NOMO-1 treated with dmso at 0.1 percent for 144 hours (cell line): Measurements from ENCODE around the gene ANKRD28.
A peak's percentile ranks its signal among the peaks of the same experiment; 100 is the strongest.
"Not testable (repeated sequence)": the region's sequence is repeated elsewhere in the genome, so short reads cannot be mapped to it uniquely, and the experiment has no call there.

Source experiments
- DNase-seq: peaks from one replicate; lab custom pipeline; 2025; ENCODE audit not compliant: unreplicated experiment; lab: John Stamatoyannopoulos, UW

ANKRD28 gene

DNA sequence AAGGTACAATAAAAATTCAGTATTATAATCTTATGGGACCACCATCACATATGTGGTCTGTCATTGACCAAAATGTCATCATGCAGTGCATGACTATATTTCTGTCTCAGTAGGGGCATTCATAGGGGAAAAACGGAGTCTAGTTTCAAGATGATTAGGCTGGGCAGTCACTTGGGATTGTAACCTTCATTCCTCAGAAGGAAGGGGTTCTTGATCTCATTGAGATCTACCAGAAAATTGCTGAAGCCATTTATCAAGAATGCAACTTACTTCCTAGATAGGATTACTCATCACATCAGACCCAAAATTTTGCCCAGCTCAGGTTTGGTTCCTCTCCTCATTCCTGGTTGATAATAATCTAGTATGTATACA, 158.9 kb downstream of the ANKRD28 start:
- no peak for DNase-seq

DNA sequence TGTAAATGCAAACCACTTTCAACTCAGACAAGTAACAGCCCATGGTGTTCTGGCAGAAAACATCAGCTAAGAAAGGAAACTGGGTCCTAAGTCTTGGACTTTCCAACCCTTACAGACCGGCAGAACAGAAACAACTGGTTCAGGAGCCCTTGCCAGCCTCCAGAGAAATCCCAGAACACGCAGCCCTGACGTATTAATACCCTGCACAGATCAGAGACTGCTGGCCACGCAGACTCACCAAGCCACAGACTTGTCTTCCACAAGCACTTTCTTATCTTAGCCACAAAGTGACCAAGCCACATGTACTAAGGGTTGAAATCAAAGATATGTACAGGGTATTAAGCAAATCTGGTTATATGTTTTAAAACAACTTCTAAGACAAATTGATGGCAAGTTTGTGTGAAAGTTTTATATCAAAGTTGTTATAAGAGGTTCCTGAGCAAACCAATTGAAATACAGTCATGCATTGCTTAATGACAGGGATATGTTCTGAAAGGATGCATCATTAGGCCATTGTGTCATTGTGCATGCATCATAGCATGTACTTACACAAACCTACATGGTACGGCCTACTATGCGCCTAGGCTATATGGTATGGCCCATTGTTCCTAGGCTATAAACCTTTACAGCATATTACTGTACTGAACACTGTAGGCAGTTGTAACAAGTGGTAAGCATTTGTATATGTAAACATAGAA, 159.4 kb downstream of the ANKRD28 start:
- no peak for DNase-seq

DNA sequence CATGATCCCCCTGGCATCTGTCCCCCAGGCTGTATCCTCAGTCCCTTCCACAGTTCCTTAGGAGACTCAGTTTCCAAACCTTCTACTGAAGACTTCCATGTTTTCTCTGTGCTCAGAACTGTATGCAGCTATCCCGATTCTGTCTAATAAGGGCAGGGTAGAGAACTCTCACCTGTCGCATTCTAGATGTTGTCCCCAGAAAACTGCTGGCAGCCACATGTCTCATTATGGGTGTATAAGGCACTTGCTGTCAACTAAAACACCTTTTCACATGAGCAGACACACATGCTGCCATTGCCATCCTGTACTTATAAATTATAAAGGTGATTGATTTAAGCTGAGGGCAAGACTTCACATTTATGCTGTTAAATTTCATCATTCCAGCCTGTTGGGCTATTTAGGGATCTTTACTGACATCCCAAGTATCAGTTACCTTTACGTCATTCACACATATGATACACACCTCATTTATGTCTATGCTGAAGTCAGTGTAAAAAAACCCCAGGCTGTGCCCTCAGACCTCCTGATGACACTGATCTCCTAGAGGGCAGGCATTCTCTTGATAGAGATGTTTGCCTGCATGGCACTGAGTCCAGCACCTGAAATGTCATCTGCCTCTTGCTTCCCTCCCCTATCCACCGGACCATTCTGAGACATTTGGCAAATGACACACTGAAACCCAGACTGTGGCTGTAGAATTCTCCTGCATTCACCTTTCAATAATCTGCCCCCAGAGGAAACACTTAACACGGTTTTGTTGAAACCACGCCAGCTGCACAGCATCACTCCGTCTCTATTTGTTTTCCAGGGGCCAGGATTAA, 160.4 kb downstream of the ANKRD28 start:
- DNase-seq = no peak

DNA sequence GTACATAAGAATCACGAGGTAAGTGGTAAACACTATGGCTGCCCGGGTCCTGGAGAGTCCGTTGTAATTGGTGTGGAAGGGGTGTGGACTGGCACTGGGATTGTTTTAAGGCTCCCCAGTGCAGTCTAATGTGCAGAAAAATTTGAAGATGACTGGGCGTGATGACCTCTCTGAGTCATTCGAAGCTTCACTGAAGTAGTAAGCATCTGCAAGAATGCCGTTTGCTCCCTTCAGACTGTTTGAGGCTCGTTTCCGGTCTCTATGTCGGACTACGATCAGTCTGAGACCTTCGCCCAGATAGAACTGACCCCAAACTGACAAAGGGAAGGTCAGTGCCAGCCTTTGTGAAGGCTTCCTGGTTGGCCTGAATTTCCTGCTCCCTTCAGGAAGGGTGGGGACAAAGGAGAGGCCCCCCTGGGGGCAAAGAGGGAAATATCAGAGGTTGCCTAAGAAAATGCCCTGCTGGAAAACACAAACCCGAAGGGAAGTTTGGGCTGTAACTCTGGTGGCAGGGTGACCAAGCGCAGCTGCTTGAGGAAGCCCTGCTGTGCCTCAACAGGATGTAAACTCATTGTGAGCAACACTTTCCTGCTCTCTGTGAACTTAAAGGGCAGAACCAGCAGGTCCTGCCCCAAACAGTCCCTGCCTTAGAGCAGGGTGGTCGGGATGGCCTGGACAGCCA, 161.6 kb downstream of the ANKRD28 start:
- DNase-seq = peak; percentile 13

DNA sequence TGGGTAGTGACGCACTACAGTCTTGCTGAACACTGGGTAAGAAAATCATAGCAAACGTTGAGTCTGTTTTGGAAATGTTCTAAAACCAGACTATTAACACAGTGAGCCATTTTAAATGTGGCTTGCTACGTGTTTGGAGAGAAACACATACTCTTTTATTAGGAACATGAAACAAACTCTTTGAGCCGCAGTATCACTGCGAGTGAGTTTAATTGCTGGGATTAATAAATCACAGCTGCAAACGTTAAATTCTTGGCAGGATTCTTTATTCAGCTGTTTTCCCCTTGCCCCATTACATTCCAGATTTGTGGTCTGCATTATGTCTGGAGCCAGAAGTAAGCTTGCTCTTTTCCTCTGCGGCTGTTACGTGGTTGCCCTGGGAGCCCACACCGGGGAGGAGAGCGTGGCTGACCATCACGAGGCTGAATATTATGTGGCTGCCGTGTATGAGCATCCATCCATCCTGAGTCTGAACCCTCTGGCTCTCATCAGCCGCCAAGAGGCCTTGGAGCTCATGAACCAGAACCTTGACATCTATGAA, 162.6 kb downstream of the ANKRD28 start:
- DNase-seq = no peak

DNA sequence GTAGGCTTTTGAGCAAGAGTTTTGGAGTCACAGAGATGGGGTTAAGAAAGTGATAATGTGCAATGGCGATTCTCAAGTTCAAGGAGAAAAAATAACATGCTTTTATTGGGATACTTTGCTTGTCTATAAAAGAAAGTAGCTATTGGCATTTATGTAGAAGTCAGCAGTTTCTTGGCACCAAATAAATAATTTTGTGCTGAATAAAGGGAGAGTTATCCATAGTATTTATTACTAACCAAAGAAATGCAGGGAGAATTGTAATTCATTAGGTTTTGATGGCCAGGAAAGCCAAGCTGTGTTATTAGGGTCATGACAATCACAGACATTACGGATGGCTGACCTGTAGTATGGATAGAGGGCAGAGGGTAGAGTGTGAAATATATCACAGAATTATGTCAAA, 163.1 kb downstream of the ANKRD28 start:
- DNase-seq = no peak

DNA sequence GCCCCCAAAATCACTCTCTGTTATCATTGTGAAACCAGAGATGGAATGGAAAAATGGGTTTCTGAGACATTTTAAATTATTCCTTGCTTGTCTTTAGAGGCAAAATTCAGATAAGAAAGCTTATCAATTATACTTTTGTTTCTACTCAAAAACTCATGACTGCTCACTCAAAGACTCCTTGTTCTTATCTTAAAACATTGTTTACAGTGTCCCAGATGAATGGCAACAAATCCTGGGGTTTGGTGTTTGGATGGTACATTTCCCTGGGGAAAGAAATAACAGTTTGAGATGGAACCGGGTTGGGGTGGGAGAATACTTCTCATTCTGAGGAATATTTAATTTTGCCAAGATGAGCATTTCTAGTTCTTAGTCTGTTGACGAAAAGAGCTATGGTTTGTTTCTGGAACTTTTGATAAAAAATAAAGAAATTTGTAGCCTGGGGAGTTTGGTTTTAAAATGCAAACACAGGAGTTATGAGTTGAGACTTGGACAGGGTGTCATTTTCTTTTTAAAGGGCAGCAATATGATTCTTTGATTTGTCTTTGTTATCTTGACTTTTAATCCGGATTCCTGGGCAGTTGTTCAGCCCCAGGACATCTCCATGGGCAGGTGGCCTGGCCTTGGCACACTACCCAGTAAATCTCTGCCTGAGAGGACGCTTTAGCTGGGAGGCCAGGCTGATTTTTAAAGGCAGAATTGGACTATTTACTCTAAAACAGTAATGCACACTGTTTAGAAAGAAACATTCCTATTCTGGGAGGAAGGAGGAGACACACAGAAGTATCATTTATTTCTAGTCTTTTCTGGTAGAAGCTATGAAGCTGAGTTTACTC, 163.8 kb downstream of the ANKRD28 start:
- no peak for DNase-seq

DNA sequence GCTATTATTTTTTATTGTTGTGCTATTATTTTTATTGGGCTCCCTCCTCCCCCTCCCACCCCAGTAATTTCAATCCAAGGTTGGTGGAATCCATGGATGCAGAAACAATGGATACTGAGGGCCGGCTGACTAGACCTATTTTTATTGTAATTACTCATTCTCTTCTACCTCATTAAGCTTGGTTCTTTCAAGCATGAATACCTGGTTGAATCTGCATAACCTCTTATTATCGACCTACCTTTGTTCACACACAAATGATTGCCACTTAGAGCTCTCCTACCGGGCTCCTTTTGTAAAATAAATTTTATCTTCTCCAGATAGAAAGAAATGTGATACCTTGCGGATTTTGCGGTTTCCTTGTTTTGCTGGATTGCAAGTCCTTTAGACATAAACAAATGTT, 164.6 kb downstream of the ANKRD28 start:
- no peak for DNase-seq

DNA sequence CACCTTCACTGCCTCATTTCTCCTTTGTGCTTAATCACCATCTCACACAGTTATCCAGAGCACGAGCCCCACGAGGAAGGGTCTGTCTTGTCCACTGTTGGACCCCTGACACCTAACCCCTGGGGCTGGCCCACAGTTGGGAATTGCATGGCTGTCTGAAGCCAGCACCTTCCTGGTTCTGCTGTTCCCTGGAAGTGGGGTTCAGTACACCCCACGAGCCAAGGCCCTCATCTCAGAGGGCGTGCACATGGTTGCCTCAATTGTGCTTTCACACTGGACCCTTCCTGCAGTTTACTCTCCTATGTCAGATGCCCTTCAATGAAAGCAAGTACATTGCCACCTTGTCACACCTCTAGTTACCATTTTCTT, 165.6 kb downstream of the ANKRD28 start:
- no peak for DNase-seq

DNA sequence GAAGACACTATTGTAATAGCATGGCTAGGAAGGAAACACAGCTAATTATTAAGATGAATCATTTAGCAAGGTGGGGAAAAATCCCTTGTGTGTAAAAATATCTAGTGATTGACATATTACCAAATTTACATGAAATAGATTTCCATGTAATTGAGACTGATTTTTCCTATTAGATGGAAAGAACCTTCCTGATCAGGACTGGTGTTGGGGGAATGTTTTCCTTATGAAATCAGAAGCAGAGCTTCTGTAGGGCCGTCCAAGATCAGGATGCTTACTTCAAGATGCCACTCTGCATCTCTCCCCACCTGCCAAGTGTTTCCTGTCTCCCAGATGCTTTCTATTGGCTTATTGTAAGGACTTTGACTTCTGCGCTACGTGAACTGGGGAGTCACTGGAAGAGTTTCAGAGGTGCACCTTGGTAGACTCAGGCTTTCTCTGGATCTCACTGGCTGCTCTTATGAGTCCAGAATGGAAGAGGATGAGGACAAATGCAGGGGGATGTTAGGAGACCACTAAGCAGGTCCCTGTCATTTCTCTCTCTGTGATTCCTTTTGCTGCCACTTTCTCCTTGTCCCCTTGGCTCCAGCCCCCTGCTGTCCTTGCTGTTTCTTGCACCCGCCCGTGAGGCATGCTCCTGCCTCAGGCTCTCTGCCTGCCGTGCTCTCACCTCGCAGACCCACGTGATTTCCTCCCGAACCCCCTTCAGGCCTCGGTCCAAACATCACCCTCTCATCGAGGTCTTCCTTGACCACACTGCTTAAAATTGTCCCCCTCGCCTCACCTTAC, 166.2 kb downstream of the ANKRD28 start:
- no peak for DNase-seq

DNA sequence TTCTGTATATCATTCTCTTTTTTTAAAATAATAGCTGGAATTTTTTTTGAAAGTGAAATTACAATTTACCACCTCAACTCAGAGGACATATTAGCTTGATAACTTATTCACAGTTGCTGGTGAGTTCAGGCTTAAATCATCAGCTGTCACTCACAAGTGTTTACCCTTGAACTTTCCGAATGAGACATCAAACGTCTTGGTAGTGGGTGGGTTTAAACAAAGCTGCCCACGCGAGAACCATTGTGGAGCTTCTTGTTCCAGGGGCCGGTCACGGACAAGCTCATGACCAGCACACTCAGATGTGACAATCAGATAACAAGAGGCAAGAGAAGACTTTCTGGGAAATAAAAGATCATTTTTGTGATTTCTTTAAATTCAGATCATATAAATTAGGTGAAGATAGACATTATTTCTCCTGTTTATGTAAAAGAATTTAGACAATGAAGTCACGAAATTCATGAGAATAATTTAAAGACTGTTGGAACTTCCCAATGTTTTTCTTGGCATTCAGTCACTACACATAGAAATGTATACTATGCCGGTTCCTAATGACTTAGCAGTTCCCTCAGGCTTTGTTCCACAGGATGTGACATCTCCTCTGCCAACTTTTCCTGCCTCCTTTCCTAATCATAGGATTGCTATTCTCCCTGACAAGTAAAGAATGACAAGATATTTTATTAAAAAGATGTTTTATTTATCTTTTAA, 167.0 kb downstream of the ANKRD28 start:
- DNase-seq = no peak

DNA sequence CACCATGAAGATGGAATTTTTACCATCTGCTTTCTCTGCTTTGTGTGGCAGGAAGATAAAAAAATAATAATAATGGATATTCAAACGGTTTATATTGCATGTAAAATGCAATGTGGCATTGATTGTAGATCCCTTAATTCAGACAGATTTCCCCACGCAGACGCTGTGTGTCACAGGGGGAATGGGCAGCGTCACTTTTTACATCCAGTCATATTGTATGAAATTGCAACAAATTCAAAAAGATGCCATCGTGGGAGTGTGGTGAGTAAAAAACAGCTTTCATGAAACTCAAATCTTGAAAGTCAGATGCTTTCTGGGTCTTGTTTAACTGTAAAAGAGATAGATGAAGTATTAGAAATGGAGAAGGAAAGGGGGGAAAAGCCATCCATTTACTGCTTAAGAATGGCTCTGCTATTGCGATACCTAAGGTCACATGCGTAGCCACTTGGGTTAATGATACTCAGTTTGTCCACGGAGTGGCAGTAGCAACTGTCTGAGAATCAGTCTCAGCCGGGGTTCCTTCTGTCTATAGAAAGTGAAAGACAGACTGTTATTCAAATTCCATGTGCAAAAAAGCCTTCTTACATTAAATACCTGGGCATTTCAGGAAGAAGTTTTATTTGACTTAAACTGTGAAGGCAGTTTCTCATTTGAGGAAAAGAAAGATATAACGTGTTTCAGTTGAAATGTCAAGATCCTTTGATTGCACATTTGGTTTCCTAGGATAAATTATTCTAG, 167.8 kb downstream of the ANKRD28 start:
- DNase-seq = peak; percentile 16

DNA sequence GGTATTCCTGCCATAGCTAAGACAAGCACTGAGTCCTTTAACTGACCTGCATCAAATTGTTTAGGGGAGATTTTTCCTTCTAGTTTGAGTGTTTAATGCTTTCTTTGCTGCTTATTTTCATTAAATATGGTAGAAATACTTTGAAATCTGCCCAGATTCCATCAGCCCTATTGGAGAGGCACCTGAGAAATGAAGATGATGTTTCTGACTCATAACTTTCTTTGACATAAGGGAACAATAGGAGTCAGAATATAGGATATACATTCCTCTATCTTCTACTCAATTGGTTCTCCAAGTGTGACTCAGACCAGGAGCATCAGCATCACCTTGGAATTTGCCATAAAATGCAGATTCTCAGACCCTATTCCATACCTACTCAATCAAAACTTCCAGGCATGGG, 168.8 kb downstream of the ANKRD28 start:
- DNase-seq = no peak

DNA sequence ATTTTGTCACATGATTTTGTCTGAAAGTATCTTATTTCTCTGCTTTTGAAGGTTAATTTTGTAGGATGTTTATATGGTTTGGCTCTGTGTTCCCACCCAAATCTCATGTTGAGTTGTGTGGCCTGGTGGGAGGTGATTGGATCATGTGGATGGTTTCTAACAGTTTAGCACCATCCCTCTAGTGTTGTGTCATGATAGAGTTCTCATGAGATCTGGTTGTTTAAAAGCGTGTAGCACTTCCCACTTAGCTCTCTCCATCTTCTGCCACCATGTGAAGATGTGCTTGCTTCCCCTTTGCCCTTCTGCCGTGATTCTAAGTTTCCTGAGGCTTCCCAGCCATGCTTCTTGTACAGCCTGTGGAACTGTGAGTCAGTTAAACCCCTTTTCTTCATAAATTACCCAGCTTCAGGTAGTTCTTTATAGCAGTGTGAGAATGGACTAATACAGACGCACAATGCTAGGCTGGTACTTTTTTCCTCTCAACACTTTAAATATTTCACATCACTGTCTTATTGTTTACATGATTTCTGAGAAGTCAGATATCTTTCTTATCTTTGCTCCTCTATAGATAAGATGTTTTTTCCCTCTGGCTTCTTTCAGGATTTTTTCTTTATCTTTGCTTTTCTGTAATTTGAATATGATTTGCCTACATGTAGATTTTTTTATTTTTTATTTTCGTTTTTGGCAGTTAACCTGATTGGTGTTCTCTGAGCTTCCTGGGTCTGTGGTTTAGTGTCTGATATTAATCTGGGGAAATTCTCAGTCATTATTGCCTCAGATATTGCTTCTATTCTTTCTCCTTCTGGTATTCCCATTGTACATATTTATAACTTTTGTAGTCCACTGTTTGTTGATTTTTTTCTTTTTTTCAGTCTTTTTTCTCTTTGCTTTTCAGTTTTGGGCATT, 174.0 kb downstream of the ANKRD28 start:
- no peak for DNase-seq

DNA sequence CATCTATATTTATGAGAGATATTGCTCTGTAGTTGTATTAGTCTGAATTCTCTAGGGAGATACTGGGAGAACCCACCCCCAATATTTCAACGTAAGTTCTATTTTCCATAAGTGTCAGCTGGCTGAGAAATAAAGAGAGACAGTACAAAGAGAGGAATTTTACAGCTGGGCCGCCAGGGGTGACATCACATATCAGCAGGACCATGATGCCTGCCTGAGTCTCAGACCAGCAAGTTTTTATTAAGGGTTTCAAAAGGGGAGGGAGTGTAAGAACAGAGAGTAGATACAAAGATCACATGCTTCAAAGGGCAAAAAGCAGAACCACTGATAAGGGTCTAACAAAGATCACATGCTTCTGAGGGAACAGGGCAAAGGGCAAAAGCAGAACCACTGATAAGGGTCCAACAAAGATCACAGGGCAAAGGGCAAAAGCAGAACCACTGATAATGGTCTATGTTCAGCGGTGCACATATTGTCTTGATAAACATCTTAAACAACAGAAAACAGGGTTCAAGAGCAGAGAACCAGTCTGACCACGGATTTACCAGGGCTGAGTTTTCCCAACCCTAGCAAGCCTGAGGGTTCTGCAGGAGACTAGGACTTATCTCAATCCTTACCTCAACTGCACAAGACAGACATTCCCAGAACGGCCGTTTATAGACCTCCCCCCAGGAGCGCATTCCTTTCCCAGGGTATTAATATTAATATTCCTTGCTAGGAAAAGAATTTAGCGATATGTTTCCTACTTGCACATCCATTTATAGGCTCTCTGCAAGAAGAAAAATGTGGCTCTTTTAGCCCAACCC, 177.9 kb downstream of the ANKRD28 start:
- DNase-seq = not testable (repeated sequence)
